ENCODE results near the gene C6orf89. TPM values are rescaled to one million over a fixed set of nuclear protein-coding genes. Genes with fewer than 3 reads are reported as not detected.
"Not testable (repeated sequence)": the region's sequence is repeated elsewhere in the genome, so short reads cannot be mapped to it uniquely, and the experiment has no call there.

The C6orf89 gene
- polyA plus RNA-seq, 1 donor (not counting 4 experiments of a cell fraction or from before 2014, with no cell fraction given): 29.0 TPM

DNA sequence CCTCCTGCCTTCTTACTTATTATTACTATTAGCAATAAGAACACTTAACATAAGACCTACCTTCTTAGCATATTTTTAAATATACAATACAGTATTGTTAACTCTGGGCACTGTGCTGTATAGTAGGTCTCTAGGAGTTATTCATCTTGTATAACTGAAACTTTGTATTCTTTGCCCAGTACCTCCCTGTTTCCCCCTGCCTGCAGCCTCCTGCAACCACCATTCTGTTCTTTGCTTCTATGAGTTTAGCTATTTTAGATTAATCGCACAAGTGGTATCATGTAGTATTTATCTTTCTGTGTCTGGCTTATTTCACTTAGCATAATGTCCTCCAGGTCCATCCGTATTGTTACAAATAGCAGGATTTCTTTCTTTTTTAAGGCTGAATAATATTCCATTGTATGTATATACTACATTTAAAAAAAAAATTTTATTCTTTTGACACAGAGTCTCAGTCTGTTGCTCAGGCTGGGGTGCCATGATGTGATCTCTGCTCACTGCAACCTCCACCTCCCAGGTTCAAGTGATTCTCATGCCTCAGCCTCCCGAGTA, 4.4 kb downstream of the C6orf89 start:
- H3K9me3 ChIP-seq (ENCODE audit: control insufficient read depth, low read depth, low read length): no peaks in the 10 kb centered on the region
- dilution Hi-C loops (cut with MboI; ENCODE audit: extremely low pct_ligation_motif_present, low sequenced_read_pairs): no loop called here
- no peaks in the 10 kb centered on the region for H3K27me3 ChIP-seq (ENCODE audit: control insufficient read depth, extremely low read depth, insufficient read depth, low read length)
- H4K20me1 ChIP-seq (ENCODE audit: control insufficient read depth, extremely low read depth, insufficient read depth, low read length): no peaks in the 10 kb centered on the region
- peaks cover 28% of the 10 kb centered on the region for H3K79me2 ChIP-seq (ENCODE audit: control insufficient read depth, insufficient read depth, low read length)
- no peak overlapping the region for H3K27ac ChIP-seq (ENCODE audit: control insufficient read depth, insufficient read depth, low read length)
- no peak for DNase-seq (ENCODE audit: low read depth, low spot score)
- H3K36me3 ChIP-seq (ENCODE audit: control insufficient read depth in 2 of 2, extremely low read depth in 1 of 2, insufficient read depth in 2 of 2, low read length in 2 of 2): peaks cover 5 to 6% of the 10 kb centered on the region in 2 experiments
- no peak for TF ChIP-seq EZH2 (IDR thresholded peaks at IDR 0.05; ENCODE audit: low read length)
- TF ChIP-seq, protein P1, sequence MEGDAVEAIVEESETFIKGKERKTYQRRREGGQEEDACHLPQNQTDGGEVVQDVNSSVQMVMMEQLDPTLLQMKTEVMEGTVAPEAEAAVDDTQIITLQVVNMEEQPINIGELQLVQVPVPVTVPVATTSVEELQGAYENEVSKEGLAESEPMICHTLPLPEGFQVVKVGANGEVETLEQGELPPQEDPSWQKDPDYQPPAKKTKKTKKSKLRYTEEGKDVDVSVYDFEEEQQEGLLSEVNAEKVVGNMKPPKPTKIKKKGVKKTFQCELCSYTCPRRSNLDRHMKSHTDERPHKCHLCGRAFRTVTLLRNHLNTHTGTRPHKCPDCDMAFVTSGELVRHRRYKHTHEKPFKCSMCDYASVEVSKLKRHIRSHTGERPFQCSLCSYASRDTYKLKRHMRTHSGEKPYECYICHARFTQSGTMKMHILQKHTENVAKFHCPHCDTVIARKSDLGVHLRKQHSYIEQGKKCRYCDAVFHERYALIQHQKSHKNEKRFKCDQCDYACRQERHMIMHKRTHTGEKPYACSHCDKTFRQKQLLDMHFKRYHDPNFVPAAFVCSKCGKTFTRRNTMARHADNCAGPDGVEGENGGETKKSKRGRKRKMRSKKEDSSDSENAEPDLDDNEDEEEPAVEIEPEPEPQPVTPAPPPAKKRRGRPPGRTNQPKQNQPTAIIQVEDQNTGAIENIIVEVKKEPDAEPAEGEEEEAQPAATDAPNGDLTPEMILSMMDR (optimal IDR thresholded peaks at IDR 0.05 in 1 of 3, IDR thresholded peaks at IDR 0.05 in 1 of 3, conservative IDR thresholded peaks at IDR 0.05 in 1 of 3; ENCODE audit: extremely low read depth in 1 of 3, insufficient read depth in 2 of 3, low read length in 3 of 3): no peak
- H3K9me1 ChIP-seq (ENCODE audit: control insufficient read depth, extremely low read depth, insufficient read depth, low read length): no peaks in the 10 kb centered on the region
- H3K4me2 ChIP-seq (ENCODE audit: control insufficient read depth, extremely low read depth, insufficient read depth, low read depth, low read length): no peak overlapping the region
- FAIRE-seq: no peak
- no peak overlapping the region for H3K9ac ChIP-seq (ENCODE audit: control insufficient read depth, extremely low read depth, insufficient read depth, low read length)
- H2AFZ ChIP-seq (ENCODE audit: control insufficient read depth, low read length): no peak overlapping the region
- H3K4me3 ChIP-seq (ENCODE audit: control insufficient read depth in 2 of 3, extremely low read depth in 1 of 3, insufficient read depth in 2 of 3, low read depth in 1 of 3, low read length in 3 of 3): no peak overlapping the region
- peaks cover 15% of the 10 kb centered on the region for H3K4me1 ChIP-seq (ENCODE audit: control insufficient read depth, extremely low read depth, insufficient read depth, low read length)

GRCh38 chr6:36891153-36891552, 5.4 kb downstream of the C6orf89 start:
- H3K4me3 ChIP-seq (ENCODE audit: control insufficient read depth in 2 of 3, extremely low read depth in 1 of 3, insufficient read depth in 2 of 3, low read depth in 1 of 3, low read length in 3 of 3); H2AFZ ChIP-seq (ENCODE audit: control insufficient read depth, low read length); H3K4me2 ChIP-seq (ENCODE audit: control insufficient read depth, extremely low read depth, insufficient read depth, low read depth, low read length); H3K9me3 ChIP-seq (ENCODE audit: control insufficient read depth, low read depth, low read length); DNase-seq (ENCODE audit: low read depth, low spot score); FAIRE-seq; H3K27ac ChIP-seq (ENCODE audit: control insufficient read depth, insufficient read depth, low read length); H3K36me3 ChIP-seq (ENCODE audit: control insufficient read depth in 2 of 2, extremely low read depth in 1 of 2, insufficient read depth in 2 of 2, low read length in 2 of 2); dilution Hi-C loops (cut with MboI; ENCODE audit: extremely low pct_ligation_motif_present, low sequenced_read_pairs); H4K20me1 ChIP-seq (ENCODE audit: control insufficient read depth, extremely low read depth, insufficient read depth, low read length); H3K9me1 ChIP-seq (ENCODE audit: control insufficient read depth, extremely low read depth, insufficient read depth, low read length); H3K27me3 ChIP-seq (ENCODE audit: control insufficient read depth, extremely low read depth, insufficient read depth, low read length); H3K9ac ChIP-seq (ENCODE audit: control insufficient read depth, extremely low read depth, insufficient read depth, low read length): not testable (repeated sequence)
- H3K79me2 ChIP-seq (ENCODE audit: control insufficient read depth, insufficient read depth, low read length): peaks cover 24% of the 10 kb centered on the region
- peaks cover 11% of the 10 kb centered on the region for H3K4me1 ChIP-seq (ENCODE audit: control insufficient read depth, extremely low read depth, insufficient read depth, low read length)

Data from keratinocyte (primary cell).